H1 (cell line): Measurements from ENCODE around the gene DICER1. TPM values are rescaled to one million over a fixed set of nuclear protein-coding genes. Genes with fewer than 3 reads are reported as not detected.

Source experiments
- CTCF ChIA-PET: fragments of 300-600 bp; sonication (Branson Sonifier 250); formaldehyde crosslinking; loops from one replicate; lab custom pipeline; 2021; ENCODE audit not compliant: partially characterized antibody; lab: Charles Lee
- POLR2A ChIA-PET: fragments of 300-600 bp; sonication (Branson Sonifier 250); formaldehyde crosslinking; loops from one replicate; lab custom pipeline; 2021; ENCODE audit warnings: inconsistent platforms; ENCODE audit not compliant: partially characterized antibody; lab: Charles Lee
- DNase-seq, 2 experiments: peaks; one replicate each; pipeline versions ENCODE4 v3.0.0 to v3.0.0-alpha.2; 2010 to 2022; ENCODE audit warnings: low spot score in 2 of 2, low read depth in 1 of 2, mixed read lengths in 1 of 2
- FAIRE-seq: peaks from 2 replicates; lab custom pipeline; 2011; peaks lifted over from hg19 to GRCh38; lab: Jason Lieb, UNC
- H2AFZ ChIP-seq: 2 replicates; pipeline ENCODE4 v1.8.1; 2012; ENCODE audit warnings: low read length, inconsistent platforms
- H2AK5ac ChIP-seq: 2 replicates; pipeline ENCODE4 v1.6.1; 2013; ENCODE audit warnings: low read depth, low read length
- H2BK120ac ChIP-seq: replicated peaks from 2 replicates; pipeline ENCODE3; 2013; ENCODE audit warnings: low read depth, low read length, inconsistent platforms
- H2BK12ac ChIP-seq: 2 replicates; pipeline ENCODE4 v1.6.1; 2013; ENCODE audit warnings: low read depth, low read length
- H2BK15ac ChIP-seq: 2 replicates; pipeline ENCODE4 v1.6.1; 2013; ENCODE audit warnings: low read length
- H2BK20ac ChIP-seq: 2 replicates; pipeline ENCODE4 v1.6.1; 2013; ENCODE audit warnings: low read length
- H2BK5ac ChIP-seq: 2 replicates; pipeline ENCODE4 v1.6.1; 2013; ENCODE audit warnings: low read depth, low read length
- H3K14ac ChIP-seq: 2 replicates; pipeline ENCODE4 v1.6.1; 2013; ENCODE audit warnings: inconsistent platforms; ENCODE audit not compliant: insufficient read length
- H3K18ac ChIP-seq: 2 replicates; pipeline ENCODE4 v1.6.1; 2013; ENCODE audit warnings: low read length; ENCODE audit errors: extremely low read depth
- H3K23ac ChIP-seq: 2 replicates; pipeline ENCODE4 v1.6.1; 2013; ENCODE audit warnings: inconsistent platforms; ENCODE audit not compliant: insufficient read length
- H3K23me2 ChIP-seq: 2 replicates; pipeline ENCODE4 v1.6.1; 2013; ENCODE audit warnings: low read depth, low read length
- H3K27ac ChIP-seq: 2 replicates; pipeline ENCODE4 v1.6.1; 2011; ENCODE audit warnings: low read depth, low read length, inconsistent platforms
- H3K27me3 ChIP-seq, 4 experiments: replicated peaks in 1 of 4; 1 replicate in 1 of 4; 2 replicates in 3 of 4; pipeline versions ENCODE4 v1.6.1 to v1.8.1; 2011 to 2013; ENCODE audit warnings: low read length in 3 of 4, mild to moderate bottlenecking in 3 of 4, inconsistent platforms in 2 of 4, mixed read lengths in 2 of 4, moderate library complexity in 1 of 4; ENCODE audit not compliant: control insufficient read depth in 3 of 4, insufficient read depth in 3 of 4; ENCODE audit errors: extremely low read depth in 1 of 4
- H3K36me3 ChIP-seq, 4 experiments: 2 replicates each; pipeline versions ENCODE4 v1.6.1 to v1.8.1; 2011 to 2013; ENCODE audit warnings: mild to moderate bottlenecking in 4 of 4, low read length in 3 of 4, moderate library complexity in 2 of 4, control low read depth in 1 of 4, inconsistent platforms in 1 of 4; ENCODE audit not compliant: insufficient read depth in 4 of 4, control insufficient read depth in 2 of 4
- H3K4ac ChIP-seq: replicated peaks from 2 replicates; pipeline ENCODE3; 2013; ENCODE audit warnings: low read length, low read depth, mixed read lengths, inconsistent platforms; ENCODE audit not compliant: insufficient read length
- H3K4me1 ChIP-seq, 4 experiments: replicated peaks in 1 of 4; 1 replicate in 1 of 4; 2 replicates in 3 of 4; pipeline versions ENCODE4 v1.6.1 to v1.8.1; 2011 to 2013; ENCODE audit warnings: low read length in 3 of 4, inconsistent platforms in 2 of 4, mixed read lengths in 1 of 4; ENCODE audit not compliant: insufficient read depth in 4 of 4, control insufficient read depth in 3 of 4
- H3K4me2 ChIP-seq, 2 experiments: 2 replicates each; pipeline versions ENCODE4 v1.6.1 to v1.8.1; 2011 to 2013; ENCODE audit warnings: low read depth in 2 of 2, low read length in 2 of 2, control low read depth in 1 of 2, inconsistent platforms in 1 of 2, mild to moderate bottlenecking in 1 of 2; ENCODE audit not compliant: insufficient read depth in 1 of 2
- H3K4me3 ChIP-seq, 4 experiments: fragments of 200-600, 300-600 bp in 1 of 4; sonication (generic), shearing (Covaris generic), sonication (Bioruptor Twin) in 1 of 4; 2 replicates each; pipeline versions ENCODE4 v1.5.1 to v1.8.1; 2011 to 2016; ENCODE audit warnings: low read length in 4 of 4, low read depth in 3 of 4, control low read depth in 2 of 4, inconsistent platforms in 2 of 4, mild to moderate bottlenecking in 2 of 4, mixed read lengths in 1 of 4, moderate library complexity in 1 of 4; ENCODE audit not compliant: insufficient read depth in 2 of 4; ENCODE audit errors: extremely low read depth in 1 of 4
- H3K56ac ChIP-seq: replicated peaks from 2 replicates; pipeline ENCODE3; 2013; ENCODE audit warnings: low read depth, mild to moderate bottlenecking, mixed read lengths, low read length, inconsistent platforms; ENCODE audit not compliant: insufficient read length
- H3K79me1 ChIP-seq: 2 replicates; pipeline ENCODE4 v1.6.1; 2013; ENCODE audit warnings: low read depth, low read length, control low read depth
- H3K79me2 ChIP-seq, 2 experiments: 2 replicates each; pipeline versions ENCODE4 v1.6.1 to v1.8.1; 2012 to 2013; ENCODE audit warnings: low read length in 2 of 2, mild to moderate bottlenecking in 2 of 2, inconsistent platforms in 1 of 2; ENCODE audit not compliant: insufficient read depth in 2 of 2, control insufficient read depth in 1 of 2
- H3K9ac ChIP-seq, 4 experiments: replicated peaks in 1 of 4; 1 replicate in 1 of 4; 2 replicates in 3 of 4; pipeline versions ENCODE4 v1.6.1 to v1.8.1; 2011 to 2013; ENCODE audit warnings: low read depth in 3 of 4, low read length in 3 of 4, control low read depth in 2 of 4, mild to moderate bottlenecking in 2 of 4, moderate library complexity in 2 of 4, inconsistent platforms in 1 of 4; ENCODE audit errors: extremely low read depth in 1 of 4
- H3K9me3 ChIP-seq, 2 experiments: 2 replicates each; pipeline versions ENCODE4 v1.6.1 to v1.8.1; 2012 to 2013; ENCODE audit warnings: mild to moderate bottlenecking in 2 of 2, moderate library complexity in 2 of 2, control low read depth in 1 of 2, inconsistent platforms in 1 of 2, low read depth in 1 of 2, low read length in 1 of 2, mixed read lengths in 1 of 2; ENCODE audit not compliant: insufficient read depth in 2 of 2
- H4K20me1 ChIP-seq, 2 experiments: replicated peaks in 1 of 2; 2 replicates each; pipeline versions ENCODE3 to v1.8.1; 2011 to 2013; ENCODE audit warnings: inconsistent platforms in 2 of 2, low read length in 2 of 2, mild to moderate bottlenecking in 1 of 2; ENCODE audit not compliant: insufficient read depth in 2 of 2, control insufficient read depth in 1 of 2
- H4K5ac ChIP-seq: 2 replicates; pipeline ENCODE4 v1.6.1; 2013; ENCODE audit warnings: low read length, low read depth, mixed read lengths, inconsistent platforms; ENCODE audit not compliant: insufficient read length
- H4K8ac ChIP-seq: 2 replicates; pipeline ENCODE4 v1.8.0; 2013; ENCODE audit warnings: mild to moderate bottlenecking, moderate library complexity, low read length, inconsistent platforms; ENCODE audit not compliant: insufficient read depth; ENCODE audit errors: extremely low read depth
- H4K91ac ChIP-seq: replicated peaks from 2 replicates; pipeline ENCODE3; 2013; ENCODE audit warnings: low read length, mixed read lengths, inconsistent platforms; ENCODE audit not compliant: insufficient read length
- SP2 ChIP-seq: IDR thresholded peaks from 2 replicates; pipeline ENCODE4 v1.6.1; 2012; ENCODE audit warnings: mild to moderate bottlenecking, low read length, inconsistent platforms
- WGBS, 2 experiments: shearing (Covaris generic) in 1 of 2; methylation state at CpG; one replicate each; pipeline versions ENCODE4 v1.1.6 to v1.1.7; 2013 to 2015; ENCODE audit warnings: low lambda C conversion rate in 2 of 2, mixed read lengths in 2 of 2, inconsistent platforms in 1 of 2, low coverage in 1 of 2, missing lambda C conversion rate in 1 of 2; ENCODE audit not compliant: insufficient replicate concordance in 2 of 2, insufficient coverage in 1 of 2, insufficient read length in 1 of 2; ENCODE audit errors: extremely low coverage in 1 of 2, missing lambda C conversion rate in 1 of 2; 5-methylcytosine and 5-hydroxymethylcytosine counted together
- polyA plus RNA-seq, 7 experiments: library from polyadenylated mRNA; depleted of rRNA in 3 of 7; stranded (reverse) in 5 of 7; unstranded in 2 of 7; fragments of >200 nt in 5 of 7; fragments of 200-250 nt in 2 of 7; gene quantifications; 1 replicate in 5 of 7; 2 replicates in 1 of 7; 4 replicates in 1 of 7; pipeline versions ENCODE4 v1.2.1 to v1.2.3, GENCODE V29; 2011 to 2013; ENCODE audit warnings: missing spikeins in 2 of 7, mixed read lengths in 2 of 7
- total RNA-seq: library from RNA; stranded (reverse); fragmentation: NEBNext Ultra II Directional; extraction: Animal tissue kit (Norgen Biotek cat#: 25700); gene quantifications from 2 replicates; pipeline ENCODE4 v1.2.1, GENCODE V29; 2021

The DICER1 gene
- total and polyA plus RNA-seq, 2 of the 8 experiments (the other 6 are each of a cell fraction or from before 2014, with no cell fraction given), result 11.9 to 61.8 TPM

DNA sequence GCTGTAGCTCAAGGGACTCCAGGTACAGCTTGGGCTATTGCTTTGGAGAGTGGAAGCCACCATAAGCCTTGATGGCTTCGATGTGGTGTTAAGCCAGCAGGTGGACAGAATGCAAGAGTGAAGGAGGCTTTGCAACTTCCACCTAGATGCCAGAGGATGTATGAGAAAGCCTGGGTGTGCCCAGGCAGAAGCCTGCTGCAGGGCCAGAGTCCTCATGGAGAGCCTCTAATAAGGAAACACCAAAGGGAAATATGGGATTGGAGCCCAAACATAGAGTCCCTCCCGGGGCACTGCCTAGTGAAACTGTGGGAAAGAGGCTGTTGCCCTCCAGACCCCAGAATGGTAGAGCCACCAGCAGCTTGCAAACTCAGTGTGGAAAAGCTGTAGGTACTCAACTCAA lies 9.8 kb upstream of the DICER1 start:
- Histone ChIP-seq H2BK15ac (no peak overlapping the region), H3K9ac (no peak overlapping the region), H3K9me3 (peaks cover 4 to 5% of the 10 kb centered on the region in 2 experiments; a peak in 2 of 4 replicates), H3K23me2 (no peaks in the 10 kb centered on the region), H4K8ac (no peak overlapping the region), H3K4me3 (no peak overlapping the region), H2BK12ac (no peak overlapping the region), H4K91ac (no peak overlapping the region), H2BK5ac (no peak overlapping the region), H3K79me1 (no peaks in the 10 kb centered on the region), H2AFZ (no peak overlapping the region), H3K23ac (no peak overlapping the region), H4K5ac (no peak overlapping the region), H3K79me2 (no peaks in the 10 kb centered on the region), H3K27ac (no peak overlapping the region), H3K14ac (no peak overlapping the region), H4K20me1 (no peaks in the 10 kb centered on the region), H2BK120ac (no peak overlapping the region), H2BK20ac (no peak overlapping the region), H3K27me3 (no peaks in the 10 kb centered on the region), H3K36me3 (no peaks in the 10 kb centered on the region), H2AK5ac (no peak overlapping the region), H3K4me2 (no peak overlapping the region), H3K18ac (no peak overlapping the region), H3K4me1 (peaks cover 0 to 3% (median 1%) of the 10 kb centered on the region in 4 experiments; a peak in 1 of 7 replicates), H3K56ac (no peak overlapping the region), H3K4ac (no peak overlapping the region)
- FAIRE-seq (no peak), DNase-seq (no peak)
- WGBS, 2 experiments, result 90% methylated on average over 2 of the region's 2 CpGs; no CpG with 5 or more reads in 1 of the 2 experiments
- ChIA-PET CTCF (no interaction called here), POLR2A (no interaction called here)
- TF ChIP-seq SP2, result no peak
